ENCODE measurements around the gene GTF2IRD1. TPM values are rescaled to one million over a fixed set of nuclear protein-coding genes. Genes with fewer than 3 reads are reported as not detected.

Gene GTF2IRD1
- total RNA-seq, 1 experiment from 2014 or later: 34.3 TPM

DNA sequence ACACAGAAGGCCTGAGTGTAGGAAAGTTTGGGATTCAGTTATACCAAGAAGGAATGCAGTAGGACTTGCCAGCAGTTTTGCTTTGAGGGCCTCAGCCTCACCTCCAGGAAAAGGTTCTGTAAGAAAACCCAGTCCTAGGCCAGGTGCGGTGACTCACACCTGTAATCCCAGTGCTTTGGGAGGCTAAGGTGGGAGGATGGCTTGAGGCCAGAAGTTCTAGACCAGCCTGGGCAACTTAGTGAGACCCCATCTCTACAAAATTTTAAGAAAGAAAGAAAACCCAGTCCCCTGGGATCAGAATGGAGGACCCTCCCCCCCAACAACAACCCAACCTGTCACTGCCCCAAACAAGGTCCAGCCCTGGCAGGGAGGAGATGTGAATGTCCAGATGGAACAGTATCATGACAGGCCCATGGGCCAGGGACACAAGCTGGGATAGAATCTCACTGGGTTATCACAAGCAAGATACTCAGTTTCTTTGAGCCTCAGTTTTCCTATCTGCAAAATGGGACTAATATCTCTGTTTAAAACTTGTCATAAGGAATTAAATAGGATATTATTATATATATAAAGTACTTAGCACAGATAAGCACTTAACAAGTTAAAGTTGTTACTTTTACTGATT lies 68.7 kb downstream of the GTF2IRD1 start:
- H3K27ac Mint-ChIP-seq: no peak overlapping the region
- WGBS (ENCODE audit: extremely low coverage, insufficient read length, low lambda C conversion rate): no CpG with 5 or more reads among the region's 1 CpG

More for the DNA sequence above, 68.7 kb downstream of the GTF2IRD1 start:
- H3K4me1 ChIP-seq (ENCODE audit: insufficient read depth, low read length): peaks cover 3% of the 10 kb centered on the region; the same call in 1 of the 2 replicates
- no peak overlapping the region for H2BK15ac ChIP-seq (ENCODE audit: low read depth, low read length)
- no peak overlapping the region for H2BK120ac ChIP-seq (ENCODE audit: low read depth, low read length, poor library complexity, severe bottlenecking)
- H3K27me3 ChIP-seq (ENCODE audit: insufficient read depth, low read length): no peaks in the 10 kb centered on the region
- Mint-ChIP-seq H3K27me3 (ENCODE audit: low read depth) (no peaks in the 10 kb centered on the region), H3K4me1 (peaks cover 10 to 19% of the 10 kb centered on the region in 2 experiments), H3K4me3 (no peak overlapping the region), H3K9me3 (no peaks in the 10 kb centered on the region; a peak in 1 of 5 replicates), H3K36me3 (ENCODE audit: insufficient read depth in 1 of 3, low read depth in 3 of 3) (peaks cover 39 to 68% (median 67%) of the 10 kb centered on the region in 3 experiments)
- H3K79me2 ChIP-seq (ENCODE audit: insufficient read depth, low read length): no peaks in the 10 kb centered on the region
- DNase-seq: no peak
- no peak overlapping the region for H2AFZ ChIP-seq (ENCODE audit: low read length)
- H3K79me1 ChIP-seq (ENCODE audit: insufficient read depth, low read depth, low read length, poor library complexity, severe bottlenecking): no peaks in the 10 kb centered on the region
- no peak overlapping the region for H3K14ac ChIP-seq (ENCODE audit: insufficient read depth, low read length)
- no peak overlapping the region for H4K5ac ChIP-seq (ENCODE audit: insufficient read length, low read depth, low read length)
- no peaks in the 10 kb centered on the region for H3K23me2 ChIP-seq (ENCODE audit: insufficient read length, low read depth, low read length, poor library complexity, severe bottlenecking)
- no peaks in the 10 kb centered on the region for H4K20me1 ChIP-seq (ENCODE audit: control insufficient read depth, insufficient read depth, insufficient read length)
- no peak overlapping the region for H3K9ac ChIP-seq (ENCODE audit: extremely low read depth, insufficient read length, low read length)
- no peak overlapping the region for H3T11ph ChIP-seq (ENCODE audit: low read length)
- H3K27ac ChIP-seq (ENCODE audit: insufficient read length, low read depth, low read length): no peak overlapping the region
- no peak overlapping the region for H3K18ac ChIP-seq (ENCODE audit: insufficient read length, low read depth, low read length)
- H3K4me2 ChIP-seq (ENCODE audit: insufficient read depth, insufficient read length, low read length): no peak overlapping the region
- H2AK5ac ChIP-seq (ENCODE audit: insufficient read length, low read length): no peak overlapping the region
- no peak overlapping the region for H3K56ac ChIP-seq (ENCODE audit: insufficient read length, low read depth, low read length)
- H4K8ac ChIP-seq (replicated peaks; ENCODE audit: insufficient read length, low read depth, low read length): no peak overlapping the region
- no peak overlapping the region for H2BK5ac ChIP-seq (ENCODE audit: insufficient read length, low read length)
- H3K23ac ChIP-seq (ENCODE audit: insufficient read length, low read depth, low read length): no peak overlapping the region
- TF ChIP-seq, protein P1, sequence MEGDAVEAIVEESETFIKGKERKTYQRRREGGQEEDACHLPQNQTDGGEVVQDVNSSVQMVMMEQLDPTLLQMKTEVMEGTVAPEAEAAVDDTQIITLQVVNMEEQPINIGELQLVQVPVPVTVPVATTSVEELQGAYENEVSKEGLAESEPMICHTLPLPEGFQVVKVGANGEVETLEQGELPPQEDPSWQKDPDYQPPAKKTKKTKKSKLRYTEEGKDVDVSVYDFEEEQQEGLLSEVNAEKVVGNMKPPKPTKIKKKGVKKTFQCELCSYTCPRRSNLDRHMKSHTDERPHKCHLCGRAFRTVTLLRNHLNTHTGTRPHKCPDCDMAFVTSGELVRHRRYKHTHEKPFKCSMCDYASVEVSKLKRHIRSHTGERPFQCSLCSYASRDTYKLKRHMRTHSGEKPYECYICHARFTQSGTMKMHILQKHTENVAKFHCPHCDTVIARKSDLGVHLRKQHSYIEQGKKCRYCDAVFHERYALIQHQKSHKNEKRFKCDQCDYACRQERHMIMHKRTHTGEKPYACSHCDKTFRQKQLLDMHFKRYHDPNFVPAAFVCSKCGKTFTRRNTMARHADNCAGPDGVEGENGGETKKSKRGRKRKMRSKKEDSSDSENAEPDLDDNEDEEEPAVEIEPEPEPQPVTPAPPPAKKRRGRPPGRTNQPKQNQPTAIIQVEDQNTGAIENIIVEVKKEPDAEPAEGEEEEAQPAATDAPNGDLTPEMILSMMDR (conservative IDR thresholded peaks at IDR 0.05): no peak
- no peaks in the 10 kb centered on the region for H3K9me3 ChIP-seq (ENCODE audit: control insufficient read depth, low read depth, low read length)
- H2BK12ac ChIP-seq (ENCODE audit: insufficient read length, low read depth, low read length): no peak overlapping the region
- no peak overlapping the region for H3K4ac ChIP-seq (ENCODE audit: low read depth, low read length)
- no peak overlapping the region for H2BK20ac ChIP-seq (ENCODE audit: low read depth, low read length, poor library complexity, severe bottlenecking)
- no peak overlapping the region for H4K91ac ChIP-seq (ENCODE audit: insufficient read length, low read depth, low read length)

All from H9 (cell line).